H9 (cell line): ENCODE results near the gene TAAR2. TPM values are rescaled to one million over a fixed set of nuclear protein-coding genes. Genes with fewer than 3 reads are reported as not detected.

Source experiments
- DNase-seq: peaks from one replicate; pipeline ENCODE4 v3.0.0-alpha.2; 2017
- H2AFZ ChIP-seq: one replicate; pipeline ENCODE4 v1.6.1; 2013; ENCODE audit warnings: mild to moderate bottlenecking, low read length, control low read depth, moderate library complexity
- H2AK5ac ChIP-seq: 2 replicates; pipeline ENCODE4 v1.6.1; 2013; ENCODE audit warnings: low read length, control low read depth, mixed read lengths; ENCODE audit not compliant: insufficient read length
- H2BK120ac ChIP-seq: one replicate; pipeline ENCODE4 v1.6.1; 2013; ENCODE audit warnings: low read depth, mild to moderate bottlenecking, low read length, control low read depth, inconsistent platforms; ENCODE audit not compliant: poor library complexity, severe bottlenecking
- H2BK12ac ChIP-seq: 2 replicates; pipeline ENCODE4 v1.6.1; 2013; ENCODE audit warnings: low read length, control low read depth, mixed read lengths, low read depth; ENCODE audit not compliant: insufficient read length
- H2BK15ac ChIP-seq: 2 replicates; pipeline ENCODE4 v1.6.1; 2013; ENCODE audit warnings: low read depth, low read length, control low read depth
- H2BK20ac ChIP-seq: one replicate; pipeline ENCODE4 v1.6.1; 2013; ENCODE audit warnings: low read depth, mild to moderate bottlenecking, low read length, control low read depth, inconsistent platforms; ENCODE audit not compliant: poor library complexity, severe bottlenecking
- H2BK5ac ChIP-seq: 2 replicates; pipeline ENCODE4 v1.6.1; 2013; ENCODE audit warnings: low read length, control low read depth, mixed read lengths; ENCODE audit not compliant: insufficient read length
- H3K14ac ChIP-seq: 2 replicates; pipeline ENCODE4 v1.6.1; 2013; ENCODE audit warnings: low read length, control low read depth; ENCODE audit not compliant: insufficient read depth
- H3K18ac ChIP-seq: 2 replicates; pipeline ENCODE4 v1.6.1; 2013; ENCODE audit warnings: low read depth, mild to moderate bottlenecking, mixed read lengths, low read length, control low read depth; ENCODE audit not compliant: insufficient read length
- H3K23ac ChIP-seq: 2 replicates; pipeline ENCODE4 v1.6.1; 2013; ENCODE audit warnings: low read length, control low read depth, mixed read lengths, low read depth; ENCODE audit not compliant: insufficient read length
- H3K23me2 ChIP-seq: 2 replicates; pipeline ENCODE4 v1.6.1; 2013; ENCODE audit warnings: low read depth, mild to moderate bottlenecking, mixed read lengths, low read length, control low read depth; ENCODE audit not compliant: insufficient read length, poor library complexity, severe bottlenecking
- H3K27ac ChIP-seq: 2 replicates; pipeline ENCODE4 v1.5.1; 2013; ENCODE audit warnings: low read length, control low read depth, mixed read lengths, low read depth; ENCODE audit not compliant: insufficient read length
- H3K27me3 ChIP-seq: 2 replicates; pipeline ENCODE4 v1.6.1; 2013; ENCODE audit warnings: low read length, control low read depth, inconsistent platforms; ENCODE audit not compliant: insufficient read depth
- H3K4ac ChIP-seq: 2 replicates; pipeline ENCODE4 v1.6.1; 2013; ENCODE audit warnings: low read depth, mild to moderate bottlenecking, control low read depth, inconsistent platforms, low read length, moderate library complexity
- H3K4me1 ChIP-seq: 2 replicates; pipeline ENCODE4 v1.6.1; 2013; ENCODE audit warnings: low read length, control low read depth, inconsistent platforms; ENCODE audit not compliant: insufficient read depth
- H3K4me2 ChIP-seq: 2 replicates; pipeline ENCODE4 v1.6.1; 2013; ENCODE audit warnings: low read length, control low read depth, mixed read lengths; ENCODE audit not compliant: insufficient read length, insufficient read depth
- H3K56ac ChIP-seq: 2 replicates; pipeline ENCODE4 v1.6.1; 2013; ENCODE audit warnings: low read depth, mild to moderate bottlenecking, mixed read lengths, low read length, control low read depth; ENCODE audit not compliant: insufficient read length
- H3K79me1 ChIP-seq: 2 replicates; pipeline ENCODE4 v1.6.1; 2013; ENCODE audit warnings: low read depth, mild to moderate bottlenecking, moderate library complexity, low read length, control low read depth, inconsistent platforms; ENCODE audit not compliant: insufficient read depth, poor library complexity, severe bottlenecking
- H3K79me2 ChIP-seq: 2 replicates; pipeline ENCODE4 v1.6.1; 2013; ENCODE audit warnings: low read length, control low read depth, inconsistent platforms; ENCODE audit not compliant: insufficient read depth
- H3K9ac ChIP-seq: 2 replicates; pipeline ENCODE4 v1.6.1; 2013; ENCODE audit warnings: low read length, control low read depth, mixed read lengths; ENCODE audit not compliant: insufficient read length; ENCODE audit errors: extremely low read depth
- H3K9me3 ChIP-seq: one replicate; pipeline ENCODE4 v1.6.1; 2013; ENCODE audit warnings: low read depth, low read length, inconsistent platforms; ENCODE audit not compliant: control insufficient read depth
- H3T11ph ChIP-seq: one replicate; pipeline ENCODE4 v1.6.1; 2013; ENCODE audit warnings: mild to moderate bottlenecking, low read length, control low read depth, inconsistent platforms
- H4K20me1 ChIP-seq: one replicate; pipeline ENCODE4 v1.6.1; 2013; ENCODE audit not compliant: control insufficient read depth, insufficient read length, insufficient read depth
- H4K5ac ChIP-seq: 2 replicates; pipeline ENCODE4 v1.6.1; 2013; ENCODE audit warnings: low read depth, mild to moderate bottlenecking, mixed read lengths, low read length, control low read depth; ENCODE audit not compliant: insufficient read length
- H4K8ac ChIP-seq: replicated peaks from 2 replicates; pipeline ENCODE4 v1.6.1; 2013; ENCODE audit warnings: low read length, control low read depth, mixed read lengths, low read depth; ENCODE audit not compliant: insufficient read length
- H4K91ac ChIP-seq: 2 replicates; pipeline ENCODE4 v1.6.1; 2013; ENCODE audit warnings: low read depth, mild to moderate bottlenecking, moderate library complexity, mixed read lengths, low read length, control low read depth; ENCODE audit not compliant: insufficient read length
- H3K27ac Mint-ChIP-seq, 3 experiments: 2 replicates in 2 of 3; 3 replicates in 1 of 3; pipeline ENCODE4 v1.8.0; 2020 to 2021; ENCODE audit warnings: mixed read lengths in 3 of 3, mild to moderate bottlenecking in 1 of 3, moderate library complexity in 1 of 3
- H3K27me3 Mint-ChIP-seq: 2 replicates; pipeline ENCODE4 v1.8.0; 2021; ENCODE audit warnings: low read depth, mild to moderate bottlenecking, moderate library complexity, mixed read lengths
- H3K36me3 Mint-ChIP-seq, 3 experiments: 2 replicates in 2 of 3; 3 replicates in 1 of 3; pipeline ENCODE4 v1.8.0; 2020 to 2021; ENCODE audit warnings: low read depth in 3 of 3, mixed read lengths in 3 of 3; ENCODE audit not compliant: insufficient read depth in 1 of 3
- H3K4me1 Mint-ChIP-seq, 2 experiments: 2 replicates each; pipeline ENCODE4 v1.8.0; 2020; ENCODE audit warnings: mixed read lengths in 2 of 2
- H3K4me3 Mint-ChIP-seq, 2 experiments: 2 replicates in 1 of 2; 3 replicates in 1 of 2; pipeline ENCODE4 v1.8.0; 2020 to 2021; ENCODE audit warnings: mild to moderate bottlenecking in 2 of 2, mixed read lengths in 2 of 2, moderate library complexity in 1 of 2
- H3K9me3 Mint-ChIP-seq, 2 experiments: 2 replicates in 1 of 2; 3 replicates in 1 of 2; pipeline ENCODE4 v1.8.0; 2020; ENCODE audit warnings: mild to moderate bottlenecking in 2 of 2, mixed read lengths in 2 of 2, moderate library complexity in 1 of 2
- CTCF ChIP-seq: fragments of 200-600 bp; sonication (generic); conservative IDR thresholded peaks from 3 replicates; pipeline ENCODE4 v1.8.0; 2021; ENCODE audit warnings: antibody characterized with exemption, mild to moderate bottlenecking
- WGBS: extraction: QIAGEN DNeasy Blood & Tissue Kit; methylation state at CpG from one replicate; pipeline ENCODE4 v1.1.7; 2013; ENCODE audit warnings: missing lambda C conversion rate, low lambda C conversion rate, mixed read lengths; ENCODE audit not compliant: insufficient read length; ENCODE audit errors: extremely low coverage; 5-methylcytosine and 5-hydroxymethylcytosine counted together
- total RNA-seq: library from RNA; stranded (reverse); gene quantifications from 2 replicates; pipeline ENCODE4 v1.2.1, GENCODE V29; 2021

TAAR2 gene
- total RNA-seq, 1 experiment from 2014 or later: not detected

GRCh38 chr6:132567566-132567965 lies 56.5 kb downstream of the TAAR2 start:
- no peak overlapping the region for H3T11ph ChIP-seq
- no peak overlapping the region for H3K14ac ChIP-seq
- H3K4me1 Mint-ChIP-seq: peaks cover 32% of the 10 kb centered on the region in 2 experiments
- H3K18ac ChIP-seq: no peak overlapping the region
- H3K9me3 Mint-ChIP-seq: no peaks in the 10 kb centered on the region
- H3K4ac ChIP-seq: no peak overlapping the region
- H2AFZ ChIP-seq: no peak overlapping the region
- WGBS: no CpG with 5 or more reads among the region's 1 CpG
- no peak overlapping the region for H4K8ac ChIP-seq
- no peaks in the 10 kb centered on the region for H3K36me3 Mint-ChIP-seq
- H3K23me2 ChIP-seq: no peaks in the 10 kb centered on the region
- no peak overlapping the region for H3K27ac ChIP-seq
- no peaks in the 10 kb centered on the region for H3K27me3 Mint-ChIP-seq
- no peak overlapping the region for H2AK5ac ChIP-seq
- DNase-seq: no peak
- peak overlapping the region in 1 of 3 experiments; percentile 17; a peak in 1 of 7 replicates for H3K27ac Mint-ChIP-seq
- no peaks in the 10 kb centered on the region for H3K9me3 ChIP-seq
- no peak overlapping the region for H4K5ac ChIP-seq
- no peaks in the 10 kb centered on the region for H4K20me1 ChIP-seq
- no peak overlapping the region for H3K4me3 Mint-ChIP-seq
- no peaks in the 10 kb centered on the region for H3K79me1 ChIP-seq
- H3K4me1 ChIP-seq: peaks cover 7% of the 10 kb centered on the region; the same call in 1 of the 2 replicates
- no peak overlapping the region for H2BK5ac ChIP-seq
- H3K56ac ChIP-seq: no peak overlapping the region
- no peak overlapping the region for H2BK15ac ChIP-seq
- H2BK20ac ChIP-seq: no peak overlapping the region
- H3K79me2 ChIP-seq: no peaks in the 10 kb centered on the region
- no peak overlapping the region for H2BK120ac ChIP-seq
- no peak overlapping the region for H3K4me2 ChIP-seq
- no peak overlapping the region for H3K23ac ChIP-seq
- H2BK12ac ChIP-seq: no peak overlapping the region
- no peaks in the 10 kb centered on the region for H3K27me3 ChIP-seq
- no peak for TF ChIP-seq CTCF
- H4K91ac ChIP-seq: no peak overlapping the region
- no peak overlapping the region for H3K9ac ChIP-seq

Other genes starting within 250 kb of the TAAR2 start
- gene MOXD1, start 222.8 kb downstream of the TAAR2 start, total RNA-seq: 2.3 and 2.5 TPM in 2 replicates
- gene STX7, start 111.2 kb downstream of the TAAR2 start, total RNA-seq: 26.8 and 30.0 TPM in 2 replicates
- not detected in 2 replicates for gene TAAR9, start 86.0 kb downstream of the TAAR2 start, total RNA-seq
- gene TAAR8, start 71.6 kb downstream of the TAAR2 start, total RNA-seq: not detected in 2 replicates
- gene TAAR6, start 54.0 kb downstream of the TAAR2 start, total RNA-seq: not detected in 2 replicates
- gene TAAR5, start 34.5 kb downstream of the TAAR2 start, total RNA-seq: not detected in 2 replicates
- gene TAAR1, start 34.9 kb upstream of the TAAR2 start, total RNA-seq: not detected in 2 replicates
- not detected in 2 replicates for gene VNN1, start 89.8 kb upstream of the TAAR2 start, total RNA-seq
- gene VNN2, start 133.6 kb upstream of the TAAR2 start, total RNA-seq: not detected in 2 replicates
- 18.1 and 19.8 TPM in 2 replicates for gene SLC18B1, start 174.4 kb upstream of the TAAR2 start, total RNA-seq
- gene RPS12, start 190.3 kb upstream of the TAAR2 start, total RNA-seq: 1,381 and 1,382 TPM in 2 replicates